ENCODE results near the gene ABHD2. TPM values are rescaled to one million over a fixed set of nuclear protein-coding genes. Genes with fewer than 3 reads are reported as not detected.

ABHD2 gene
- total RNA-seq, 2 experiments from 2014 or later, result 16.1 to 22.8 TPM

GRCh38 chr15:89157918-89158564 lies 69.8 kb downstream of the ABHD2 start:
- Histone ChIP-seq H3K79me2 (ENCODE audit: insufficient read depth, low read depth, low read length) (no peaks in the 10 kb centered on the region), H3K27ac (ENCODE audit: low read depth, low read length, poor library complexity, severe bottlenecking) (no peak overlapping the region), H3K4me3 (ENCODE audit: low read depth, low read length, poor library complexity, severe bottlenecking) (no peak overlapping the region), H2AFZ (ENCODE audit: low read length) (no peak overlapping the region), H3K4me1 (ENCODE audit: insufficient read depth, low read length, poor library complexity, severe bottlenecking) (no peaks in the 10 kb centered on the region), H3K36me3 (ENCODE audit: insufficient read depth, low read length) (peaks cover 15% of the 10 kb centered on the region; the same call in 1 of the 2 replicates), H3K9me3 (ENCODE audit: low read length) (no peaks in the 10 kb centered on the region), H3K9me2 (ENCODE audit: insufficient read depth, low read length) (no peaks in the 10 kb centered on the region), H4K20me1 (ENCODE audit: insufficient read depth, low read length) (no peaks in the 10 kb centered on the region; the same call in 1 of the 2 replicates), H3K4me2 (ENCODE audit: low read length) (no peak overlapping the region)
- CTCF ChIA-PET (ENCODE audit: unreplicated experiment), result no interaction called here
- TF ChIP-seq CTCF (conservative IDR thresholded peaks at IDR 0.05; ENCODE audit: low read length) (no peak), EZH2phosphoT487 (IDR thresholded peaks at IDR 0.05; ENCODE audit: borderline replicate concordance, low read depth, low read length) (no peak)
- intact Hi-C loops (cut with micrococcal nuclease; ENCODE audit: unreplicated experiment), result no loop called here
- POLR2A ChIA-PET, result interaction anchor here (0.6 kb wide), 1 partner anchor 95 kb away, joined by 5 read pairs; no protein-coding TSS in a partner anchor
- no peak for DNase-seq (ENCODE audit: low spot score)
- no TSS peak for BruUV-seq (replicated peaks)

- Histone ChIP-seq H3K9me2 (ENCODE audit: insufficient read depth, low read length) (no peaks in the 10 kb centered on the region), H3K27ac (ENCODE audit: low read depth, low read length, poor library complexity, severe bottlenecking) (no peak overlapping the region), H3K4me1 (ENCODE audit: insufficient read depth, low read length, poor library complexity, severe bottlenecking) (no peaks in the 10 kb centered on the region), H3K36me3 (ENCODE audit: insufficient read depth, low read length) (peaks cover 4% of the 10 kb centered on the region; the same call in 1 of the 2 replicates), H4K20me1 (ENCODE audit: insufficient read depth, low read length) (no peaks in the 10 kb centered on the region; the same call in 1 of the 2 replicates), H3K79me2 (ENCODE audit: insufficient read depth, low read depth, low read length) (no peaks in the 10 kb centered on the region), H2AFZ (ENCODE audit: low read length) (no peak overlapping the region), H3K4me2 (ENCODE audit: low read length) (no peak overlapping the region), H3K4me3 (ENCODE audit: low read depth, low read length, poor library complexity, severe bottlenecking) (no peak overlapping the region), H3K9me3 (ENCODE audit: low read length) (no peaks in the 10 kb centered on the region)
- TF ChIP-seq CTCF (conservative IDR thresholded peaks at IDR 0.05; ENCODE audit: low read length) (no peak), EZH2phosphoT487 (IDR thresholded peaks at IDR 0.05; ENCODE audit: borderline replicate concordance, low read depth, low read length) (no peak)
- POLR2A ChIA-PET, result no interaction called here
- intact Hi-C loops (cut with micrococcal nuclease; ENCODE audit: unreplicated experiment), result no loop called here
- BruUV-seq (replicated peaks), result no TSS peak
- CTCF ChIA-PET (ENCODE audit: unreplicated experiment), result no interaction called here
- DNase-seq (ENCODE audit: low spot score), result no peak
These were observed 73.4 kb downstream of the ABHD2 start for GRCh38 chr15:89161666-89162065.

- POLR2A ChIA-PET, result no interaction called here
- no peaks in the 10 kb centered on the region for H3K9me2 ChIP-seq (ENCODE audit: insufficient read depth, low read length)
- no peaks in the 10 kb centered on the region for H3K4me1 ChIP-seq (ENCODE audit: insufficient read depth, low read length, poor library complexity, severe bottlenecking)
- no peaks in the 10 kb centered on the region for H3K9me3 ChIP-seq (ENCODE audit: low read length)
- intact Hi-C loops (cut with micrococcal nuclease; ENCODE audit: unreplicated experiment), result no loop called here
- H3K4me2 ChIP-seq (ENCODE audit: low read length), result no peak overlapping the region
- H2AFZ ChIP-seq (ENCODE audit: low read length), result no peak overlapping the region
- no peaks in the 10 kb centered on the region for H3K79me2 ChIP-seq (ENCODE audit: insufficient read depth, low read depth, low read length)
- H4K20me1 ChIP-seq (ENCODE audit: insufficient read depth, low read length), result no peaks in the 10 kb centered on the region; the same call in 1 of the 2 replicates
- CTCF ChIA-PET (ENCODE audit: unreplicated experiment), result no interaction called here
- BruUV-seq (replicated peaks), result no TSS peak
- TF ChIP-seq EZH2phosphoT487 (IDR thresholded peaks at IDR 0.05; ENCODE audit: borderline replicate concordance, low read depth, low read length), result no peak
- TF ChIP-seq CTCF (conservative IDR thresholded peaks at IDR 0.05; ENCODE audit: low read length), result no peak
- no peak overlapping the region for H3K4me3 ChIP-seq (ENCODE audit: low read depth, low read length, poor library complexity, severe bottlenecking)
- no peaks in the 10 kb centered on the region for H3K36me3 ChIP-seq (ENCODE audit: insufficient read depth, low read length)
- no peak overlapping the region for H3K27ac ChIP-seq (ENCODE audit: low read depth, low read length, poor library complexity, severe bottlenecking)
- no peak for DNase-seq (ENCODE audit: low spot score)
These were observed 75.2 kb downstream of the ABHD2 start for GRCh38 chr15:89163271-89164055.

Measured in OCI-LY7 (cell line).